Subcutaneous abdominal adipose tissue (tissue), 5 donors: ENCODE measurements around the gene ADGRG3.

Source experiments
- H3K27ac ChIP-seq: one replicate; pipeline ENCODE4 v1.7.0; 2013; ENCODE audit warnings: low read depth, mild to moderate bottlenecking, inconsistent platforms, low read length, moderate library complexity
- H3K27me3 ChIP-seq, 5 donors: one replicate each; pipeline ENCODE4 v1.7.0; 2013; ENCODE audit warnings: low read length in 5 of 5, inconsistent platforms in 1 of 5; ENCODE audit not compliant: control insufficient read depth in 5 of 5, insufficient read depth in 4 of 5
- H3K36me3 ChIP-seq, 5 donors: one replicate each; pipeline ENCODE4 v1.7.0; 2013; ENCODE audit warnings: low read length in 5 of 5; ENCODE audit not compliant: control insufficient read depth in 5 of 5, insufficient read depth in 5 of 5
- H3K4me1 ChIP-seq, 5 donors: one replicate each; pipeline ENCODE4 v1.7.0; 2013; ENCODE audit warnings: low read length in 5 of 5, mild to moderate bottlenecking in 3 of 5, moderate library complexity in 1 of 5; ENCODE audit not compliant: control insufficient read depth in 5 of 5, insufficient read depth in 5 of 5
- H3K4me3 ChIP-seq, 5 donors: one replicate each; pipeline ENCODE4 v1.7.0; 2013; ENCODE audit warnings: low read length in 5 of 5, low read depth in 1 of 5
- H3K9ac ChIP-seq, 5 donors: one replicate each; pipeline ENCODE4 v1.7.0; 2013; ENCODE audit warnings: low read length in 5 of 5, mild to moderate bottlenecking in 4 of 5, moderate library complexity in 3 of 5
- H3K9me3 ChIP-seq, 5 donors: one replicate each; pipeline ENCODE4 v1.7.0; 2013; ENCODE audit warnings: low read length in 5 of 5; ENCODE audit not compliant: control insufficient read depth in 5 of 5
- donor health status: healthy.
- donor health status: healthy.
- donor health status: healthy.
- donor health status: healthy.
- donor health status: healthy.

Gene ADGRG3

DNA sequence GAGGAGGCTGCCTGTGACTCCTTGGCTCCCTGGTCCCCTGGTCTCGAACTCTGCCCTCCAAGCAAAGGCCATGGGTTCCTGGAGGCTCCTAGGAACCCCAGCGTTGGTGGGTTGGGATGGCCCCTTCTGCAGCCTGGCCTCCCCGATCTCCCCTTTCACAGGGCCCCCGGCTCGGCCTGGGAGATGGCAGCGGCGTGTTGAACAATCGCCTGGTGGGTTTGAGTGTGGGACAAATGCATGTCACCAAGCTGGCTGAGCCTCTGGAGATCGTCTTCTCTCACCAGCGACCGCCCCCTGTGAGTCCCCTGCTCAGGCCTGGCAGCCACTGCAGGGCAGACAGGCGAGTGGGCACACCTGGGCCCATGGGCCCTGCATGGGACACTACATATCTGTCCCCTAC, 10.9 kb downstream of the ADGRG3 start:
- no peak overlapping the region for H3K27ac ChIP-seq
- no peaks in the 10 kb centered on the region for H3K36me3 ChIP-seq
- no peaks in the 10 kb centered on the region for H3K4me1 ChIP-seq
- no peak overlapping the region for H3K9ac ChIP-seq
- peaks cover 3 to 4% (median 3%) of the 10 kb centered on the region in 5 donors for H3K27me3 ChIP-seq
- H3K9me3 ChIP-seq: no peaks in the 10 kb centered on the region
- no peak overlapping the region for H3K4me3 ChIP-seq

DNA sequence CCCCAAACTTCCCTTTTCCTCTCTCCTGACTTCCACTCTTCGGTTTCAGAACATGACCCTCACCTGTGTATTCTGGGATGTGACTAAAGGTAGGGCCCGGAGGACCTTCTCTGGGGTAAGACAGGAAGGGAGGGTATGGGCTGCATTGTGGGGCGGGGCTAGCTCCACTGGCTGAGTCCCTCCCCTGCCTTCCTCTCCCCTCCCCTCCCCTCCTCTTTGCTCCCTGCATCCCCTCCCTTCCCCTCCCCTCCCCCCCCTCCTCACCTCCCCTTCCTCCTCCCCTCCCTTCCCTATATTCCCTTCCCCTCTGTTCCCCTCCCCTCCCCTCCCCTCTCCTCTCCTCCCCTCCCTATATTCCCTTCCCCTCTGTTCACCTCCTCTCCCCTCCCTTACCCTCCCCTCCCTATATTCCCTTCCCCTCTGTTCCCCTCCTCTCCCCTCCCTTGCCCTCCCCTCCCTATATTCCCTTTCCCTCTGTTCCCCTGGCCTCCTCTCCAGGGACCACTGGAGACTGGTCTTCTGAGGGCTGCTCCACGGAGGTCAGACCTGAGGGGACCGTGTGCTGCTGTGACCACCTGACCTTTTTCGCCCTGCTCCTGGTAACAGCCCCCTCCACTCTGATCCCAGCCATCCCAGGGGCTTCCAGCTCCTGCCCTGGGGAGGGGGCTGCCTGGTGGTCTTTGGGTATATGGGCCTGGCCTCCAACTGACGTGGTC, 11.8 kb downstream of the ADGRG3 start:
- Histone ChIP-seq H3K27me3 (peaks cover 0 to 6% (median 4%) of the 10 kb centered on the region in 5 donors), H3K9ac (no peak overlapping the region), H3K27ac (no peak overlapping the region), H3K9me3 (no peaks in the 10 kb centered on the region), H3K4me3 (no peak overlapping the region), H3K4me1 (no peaks in the 10 kb centered on the region), H3K36me3 (no peaks in the 10 kb centered on the region)

DNA sequence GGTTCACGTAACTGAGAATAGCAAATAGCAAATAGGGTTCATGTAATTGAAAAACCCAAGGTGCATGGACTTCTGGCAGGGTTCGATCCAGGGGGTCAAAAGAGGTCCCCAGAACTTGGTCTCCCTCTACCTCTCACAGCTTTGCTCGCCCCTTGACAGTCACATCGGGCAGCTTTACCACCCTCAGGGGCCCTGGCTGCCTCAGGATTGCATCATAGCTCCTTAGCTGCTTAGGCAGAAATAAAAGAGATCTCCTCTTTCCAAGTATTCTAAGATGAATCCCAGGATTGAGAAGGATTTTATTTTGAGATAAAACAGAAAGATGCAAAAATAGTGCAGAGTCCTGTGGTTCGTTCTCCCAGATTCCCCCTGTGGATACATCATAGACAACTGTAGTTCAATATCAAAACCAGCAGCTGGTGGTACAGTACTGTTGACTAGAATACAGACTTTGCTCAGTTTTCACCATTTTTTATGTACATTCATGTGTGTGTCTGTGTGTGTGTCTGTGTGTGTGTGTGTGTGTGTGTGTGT, 12.8 kb downstream of the ADGRG3 start:
- peaks cover 0 to 6% (median 4%) of the 10 kb centered on the region in 5 donors for H3K27me3 ChIP-seq
- no peaks in the 10 kb centered on the region for H3K4me1 ChIP-seq
- no peak overlapping the region for H3K4me3 ChIP-seq
- H3K36me3 ChIP-seq: no peaks in the 10 kb centered on the region
- no peak overlapping the region for H3K27ac ChIP-seq
- no peak overlapping the region for H3K9ac ChIP-seq
- no peaks in the 10 kb centered on the region for H3K9me3 ChIP-seq

DNA sequence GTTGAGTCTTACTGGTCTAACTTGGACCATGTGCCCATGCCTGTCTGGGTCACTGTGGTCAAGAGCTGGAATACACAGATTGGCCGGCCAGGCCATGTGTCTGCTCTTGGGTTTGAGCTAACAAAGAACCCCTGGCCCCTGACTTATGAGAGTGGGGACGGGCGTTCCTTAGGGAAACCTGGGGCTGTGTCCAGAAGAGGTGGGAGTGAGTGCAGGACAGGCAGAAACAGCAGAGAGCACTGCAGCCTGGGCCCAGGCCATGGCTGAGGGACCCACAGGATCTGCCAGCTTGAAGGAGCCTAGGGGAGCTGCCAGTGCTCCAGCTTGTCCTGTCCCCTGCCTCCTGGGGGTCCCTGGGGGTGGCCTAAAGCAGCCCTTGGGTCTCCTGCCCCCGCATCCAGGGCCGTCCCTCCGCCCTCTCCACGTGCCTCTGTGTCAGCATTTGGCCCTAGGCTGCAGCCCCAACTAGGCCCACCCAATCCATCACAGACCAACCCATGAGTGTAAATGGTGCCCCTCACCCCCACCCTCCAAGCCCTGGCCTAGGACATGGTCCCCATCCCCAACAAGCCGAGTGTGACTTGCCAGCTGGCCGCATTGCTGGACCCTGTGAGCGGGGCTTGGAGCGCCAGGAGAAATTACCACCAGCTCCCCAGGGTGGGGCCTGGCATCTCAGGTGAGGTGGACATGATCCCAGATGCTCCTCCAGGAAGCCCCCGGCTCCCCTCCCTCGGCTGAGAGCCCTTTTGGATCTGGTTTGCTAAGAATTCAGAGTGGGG, 14.0 kb downstream of the ADGRG3 start:
- Histone ChIP-seq H3K36me3 (no peaks in the 10 kb centered on the region), H3K27me3 (peaks cover 0 to 6% (median 4%) of the 10 kb centered on the region in 5 donors), H3K9me3 (no peaks in the 10 kb centered on the region), H3K27ac (no peak overlapping the region), H3K4me1 (no peaks in the 10 kb centered on the region), H3K9ac (no peak overlapping the region), H3K4me3 (no peak overlapping the region)

DNA sequence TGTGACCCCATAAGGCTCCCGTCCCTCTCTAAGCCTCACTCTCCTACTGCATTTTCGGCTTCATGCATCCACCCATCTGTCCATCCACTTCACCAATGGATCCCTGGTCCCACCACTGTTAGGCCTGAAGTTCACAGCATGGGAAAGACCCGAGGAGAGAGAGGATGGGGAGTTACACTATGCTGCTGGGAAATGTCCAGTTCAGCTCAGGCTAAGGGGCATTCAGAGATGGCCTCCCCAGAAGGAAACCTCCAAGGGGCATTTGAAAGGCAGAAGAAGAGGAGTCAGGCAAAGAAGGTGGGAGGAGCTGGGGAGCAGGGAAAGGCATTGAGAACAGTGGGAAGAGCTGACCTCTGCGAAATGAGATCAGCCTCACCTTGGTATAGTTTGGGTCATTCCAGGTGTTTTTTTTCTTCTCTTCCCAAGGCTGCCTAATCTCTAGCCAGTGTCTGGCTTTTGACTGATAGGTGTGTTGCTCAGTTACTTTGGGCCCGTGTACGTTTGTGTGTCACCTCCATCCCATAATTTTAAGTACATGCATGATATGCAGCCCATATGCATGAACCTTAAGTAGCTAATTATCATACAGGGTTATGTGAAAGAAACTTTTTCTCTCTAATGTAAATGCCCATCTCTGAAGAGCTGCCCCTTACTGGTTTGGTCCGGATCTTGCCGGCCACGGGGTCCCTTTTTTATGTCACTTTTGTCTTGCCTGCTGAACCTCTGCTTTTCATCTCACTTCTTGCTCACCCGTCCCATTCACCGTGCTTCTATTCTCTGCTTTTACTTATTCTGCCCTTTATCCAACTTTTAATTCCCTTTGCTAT, 14.9 kb downstream of the ADGRG3 start:
- Histone ChIP-seq H3K9me3 (no peaks in the 10 kb centered on the region), H3K4me3 (no peak overlapping the region), H3K27ac (no peak overlapping the region), H3K27me3 (peaks cover 0 to 6% (median 4%) of the 10 kb centered on the region in 5 donors), H3K36me3 (no peaks in the 10 kb centered on the region), H3K4me1 (no peaks in the 10 kb centered on the region), H3K9ac (no peak overlapping the region)

DNA sequence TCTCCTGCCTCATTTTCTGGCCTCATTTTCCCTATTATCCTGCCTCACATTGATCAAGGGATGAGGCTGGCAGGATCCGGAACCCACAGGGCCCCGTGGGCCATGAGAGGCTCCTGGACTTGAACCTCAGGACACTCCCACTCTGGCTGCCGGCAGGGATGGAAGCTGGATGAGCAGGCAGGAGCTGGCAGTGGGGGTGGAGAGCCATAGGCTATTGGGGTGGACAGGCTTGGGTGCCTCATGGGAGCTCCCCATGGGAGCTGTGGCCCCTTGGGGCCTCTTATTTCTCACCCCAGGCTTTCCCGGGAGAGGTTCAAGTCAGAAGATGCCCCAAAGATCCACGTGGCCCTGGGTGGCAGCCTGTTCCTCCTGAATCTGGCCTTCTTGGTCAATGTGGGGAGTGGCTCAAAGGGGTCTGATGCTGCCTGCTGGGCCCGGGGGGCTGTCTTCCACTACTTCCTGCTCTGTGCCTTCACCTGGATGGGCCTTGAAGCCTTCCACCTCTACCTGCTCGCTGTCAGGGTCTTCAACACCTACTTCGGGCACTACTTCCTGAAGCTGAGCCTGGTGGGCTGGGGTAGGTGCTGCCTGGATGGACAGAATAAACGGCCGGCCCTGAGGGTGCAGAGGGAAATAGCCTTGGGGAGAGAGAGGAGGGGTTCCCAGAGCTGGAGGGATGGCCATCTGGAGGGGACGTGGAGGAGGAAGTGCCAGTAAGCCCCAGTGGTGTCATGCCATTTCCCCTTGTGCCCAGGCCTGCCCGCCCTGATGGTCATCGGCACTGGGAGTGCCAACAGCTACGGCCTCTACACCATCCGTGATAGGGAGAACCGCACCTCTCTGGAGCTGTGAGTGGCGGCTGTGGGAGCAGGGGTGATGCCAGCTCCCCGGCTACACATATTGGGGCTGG, 15.8 kb downstream of the ADGRG3 start:
- Histone ChIP-seq H3K9me3 (no peaks in the 10 kb centered on the region), H3K9ac (no peak overlapping the region), H3K27me3 (peaks cover 0 to 9% (median 3%) of the 10 kb centered on the region in 5 donors), H3K4me1 (no peaks in the 10 kb centered on the region), H3K36me3 (no peaks in the 10 kb centered on the region), H3K4me3 (no peak overlapping the region), H3K27ac (no peak overlapping the region)

DNA sequence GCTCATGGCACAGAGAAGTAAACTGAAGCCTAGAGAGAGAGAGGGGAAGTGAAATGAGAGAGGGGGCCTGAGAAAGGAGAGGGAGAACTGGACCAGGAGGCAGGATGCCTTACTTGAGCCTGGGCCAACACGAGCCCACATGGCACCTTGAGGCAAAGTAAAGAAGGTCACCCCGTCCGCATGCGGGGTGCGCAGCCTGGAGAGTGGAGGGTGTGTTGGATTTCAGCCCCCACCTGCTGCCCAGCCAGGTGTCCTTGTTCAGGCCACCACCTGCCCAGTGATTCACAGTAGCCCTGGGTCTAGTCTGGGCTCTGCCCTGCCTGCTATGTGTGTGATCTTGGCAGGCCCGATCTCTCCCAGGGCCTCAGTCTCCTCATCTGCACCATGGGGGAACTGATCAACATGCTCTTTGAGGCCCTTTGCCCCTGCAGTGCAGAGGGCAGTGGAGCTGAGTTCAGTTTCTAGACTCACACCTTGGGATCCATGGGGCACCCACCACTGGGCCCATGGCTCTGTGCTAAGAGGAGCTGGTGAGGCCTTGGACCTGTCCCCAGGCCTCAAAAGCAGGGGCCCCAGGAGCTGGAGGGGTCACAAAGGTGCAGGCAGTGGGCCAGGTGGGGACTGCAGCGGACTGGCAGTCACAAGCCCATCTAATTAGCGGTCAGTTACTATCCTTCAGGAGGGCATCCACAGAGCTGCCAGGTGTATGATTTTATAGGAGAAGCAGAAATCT, 16.7 kb downstream of the ADGRG3 start:
- Histone ChIP-seq H3K9me3 (no peaks in the 10 kb centered on the region), H3K9ac (no peak overlapping the region), H3K4me3 (no peak overlapping the region), H3K27me3 (peaks cover 0 to 17% (median 8%) of the 10 kb centered on the region in 5 donors), H3K4me1 (peaks cover 0 to 1% (median 0%) of the 10 kb centered on the region in 5 donors), H3K27ac (no peak overlapping the region), H3K36me3 (no peaks in the 10 kb centered on the region)

DNA sequence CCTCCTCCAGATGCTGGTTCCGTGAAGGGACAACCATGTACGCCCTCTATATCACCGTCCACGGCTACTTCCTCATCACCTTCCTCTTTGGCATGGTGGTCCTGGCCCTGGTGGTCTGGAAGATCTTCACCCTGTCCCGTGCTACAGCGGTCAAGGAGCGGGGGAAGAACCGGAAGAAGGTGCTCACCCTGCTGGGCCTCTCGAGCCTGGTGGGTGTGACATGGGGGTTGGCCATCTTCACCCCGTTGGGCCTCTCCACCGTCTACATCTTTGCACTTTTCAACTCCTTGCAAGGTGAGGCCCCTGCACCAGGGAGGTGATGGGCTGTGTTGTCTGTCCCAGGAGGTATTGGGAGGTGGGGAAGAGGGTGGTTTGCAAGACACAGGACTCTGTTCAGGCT, 17.5 kb downstream of the ADGRG3 start:
- Histone ChIP-seq H3K4me3 (no peak overlapping the region), H3K27me3 (peaks cover 0 to 20% (median 10%) of the 10 kb centered on the region in 5 donors), H3K36me3 (no peaks in the 10 kb centered on the region), H3K27ac (no peak overlapping the region), H3K4me1 (peaks cover 0 to 4% (median 0%) of the 10 kb centered on the region in 5 donors), H3K9ac (no peak overlapping the region), H3K9me3 (no peaks in the 10 kb centered on the region)

DNA sequence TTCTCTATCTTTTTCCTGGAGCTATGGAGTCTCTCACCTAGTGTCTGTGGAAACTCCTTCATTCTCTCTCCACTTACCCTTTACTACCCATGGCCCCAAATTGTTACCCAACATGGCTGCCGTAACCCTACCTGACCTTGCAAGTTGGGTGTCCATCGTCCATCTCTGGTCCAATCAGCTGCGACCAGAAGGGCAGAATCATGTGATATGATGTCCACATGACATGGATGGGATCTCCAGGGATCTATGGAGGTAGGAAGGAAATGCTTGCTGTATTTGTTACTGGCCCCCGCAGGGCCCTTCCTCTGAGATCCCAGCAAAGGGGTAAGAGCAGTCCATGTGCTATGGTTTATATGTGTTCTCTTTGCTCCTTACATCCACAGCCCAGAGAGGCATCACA, 18.5 kb downstream of the ADGRG3 start:
- no peak overlapping the region for H3K4me3 ChIP-seq
- no peak overlapping the region for H3K27ac ChIP-seq

More for the DNA sequence above, 18.5 kb downstream of the ADGRG3 start:
- Histone ChIP-seq H3K36me3 (no peaks in the 10 kb centered on the region), H3K4me1 (peaks cover 0 to 4% (median 0%) of the 10 kb centered on the region in 5 donors), H3K27me3 (peaks cover 6 to 20% (median 10%) of the 10 kb centered on the region in 5 donors), H3K9me3 (no peaks in the 10 kb centered on the region), H3K9ac (no peak overlapping the region)
